ENCODE data around the gene MAD1L1.

- TF ChIP-seq CTCF (IDR thresholded peaks at IDR 0.05; ENCODE audit: extremely low read depth in 1 of 2, insufficient read depth in 1 of 2, low read depth in 1 of 2, low read length in 2 of 2) (no peak), POLR2A (IDR thresholded peaks at IDR 0.05; ENCODE audit: low read depth, low read length) (no peak), EZH2 (IDR thresholded peaks at IDR 0.05; ENCODE audit: borderline replicate concordance, low read depth, low read length, severe bottlenecking) (no peak), POLR2AphosphoS5 (IDR thresholded peaks at IDR 0.05; ENCODE audit: insufficient read depth, low read depth, low read length) (no peak), MAX (IDR thresholded peaks at IDR 0.05; ENCODE audit: insufficient read depth, insufficient read length) (no peak), JUN (IDR thresholded peaks at IDR 0.05; ENCODE audit: borderline replicate concordance, insufficient read depth, insufficient read length, low read depth) (no peak), MYC (IDR thresholded peaks at IDR 0.05; ENCODE audit: low read depth, low read length) (no peak), FOS (IDR thresholded peaks at IDR 0.05; ENCODE audit: borderline replicate concordance, insufficient read depth, low read length) (no peak), GATA2 (IDR thresholded peaks at IDR 0.05; ENCODE audit: insufficient read depth, insufficient read length, low read depth, low read length) (no peak)
These were observed 37.1 kb downstream of the MAD1L1 start for GRCh38 chr7:2195400-2196246.
